HL-60 (cell line): ENCODE data around the gene PTPN11.
"Not testable (repeated sequence)": the region's sequence is repeated elsewhere in the genome, so short reads cannot be mapped to it uniquely, and the experiment has no call there.

ENCODE experiments used
- DNase-seq, 2 experiments: peaks; one replicate each; pipeline ENCODE4 v3.0.0-alpha.2; 2010 to 2020; ENCODE audit warnings: low read depth in 1 of 2, low spot score in 1 of 2
- H3K27ac ChIP-seq: fragments of 250-450 bp; sonication (Bioruptor Pico); replicated peaks from 2 replicates; pipeline ENCODE4 v1.5.1; 2020; ENCODE audit warnings: mild to moderate bottlenecking, moderate library complexity
- H3K27me3 ChIP-seq: fragments of 250-450 bp; sonication (Bioruptor Pico); 2 replicates; pipeline ENCODE4 v1.5.1; 2021; ENCODE audit warnings: mild to moderate bottlenecking, moderate library complexity; ENCODE audit not compliant: insufficient read depth, poor library complexity, severe bottlenecking
- H3K4me3 ChIP-seq: replicated peaks from 2 replicates; pipeline ENCODE4 v1.5.1; 2011; ENCODE audit warnings: mild to moderate bottlenecking, control low read depth, low read length; ENCODE audit not compliant: insufficient read depth
- CTCF ChIP-seq: IDR thresholded peaks from one replicate; pipeline ENCODE4 v1.5.1; 2011; ENCODE audit warnings: low read length, control low read depth, inconsistent platforms; ENCODE audit not compliant: insufficient read depth
- GABPA ChIP-seq: IDR thresholded peaks from 2 replicates; pipeline ENCODE4 v1.6.1; 2012; ENCODE audit warnings: low read depth
- POLR2AphosphoS5 ChIP-seq: IDR thresholded peaks from 2 replicates; pipeline ENCODE4 v1.6.1; 2012; ENCODE audit warnings: low read depth
- REST ChIP-seq: IDR thresholded peaks from 2 replicates; pipeline ENCODE4 v1.6.1; 2012; ENCODE audit warnings: low read depth; ENCODE audit not compliant: insufficient replicate concordance
- SPI1 ChIP-seq: IDR thresholded peaks from 2 replicates; pipeline ENCODE4 v1.6.1; 2012; ENCODE audit warnings: low read depth, mild to moderate bottlenecking, borderline replicate concordance

PTPN11 gene

GRCh38 chr12:112518365-112518735 lies 99.6 kb downstream of the PTPN11 start:
- TF ChIP-seq REST (no peak), SPI1 (no peak), POLR2AphosphoS5 (no peak), CTCF (no peak), GABPA (no peak)
- no peak for DNase-seq
- Histone ChIP-seq H3K4me3 (no peak overlapping the region), H3K27ac (no peak overlapping the region), H3K27me3 (no peaks in the 10 kb centered on the region)

- H3K27ac ChIP-seq, H3K4me3 ChIP-seq, H3K27me3 ChIP-seq, DNase-seq: not testable (repeated sequence)
Observed at GRCh38 chr12:112519841-112520340, 101.1 kb downstream of the PTPN11 start.

GRCh38 chr12:112523856-112524255 lies 105.1 kb downstream of the PTPN11 start:
- no peak for TF ChIP-seq REST
- TF ChIP-seq GABPA: no peak
- TF ChIP-seq POLR2AphosphoS5: no peak
- TF ChIP-seq SPI1: no peak
- no peak for TF ChIP-seq CTCF
- Histone ChIP-seq H3K27me3 (no peaks in the 10 kb centered on the region), H3K4me3 (no peak overlapping the region), H3K27ac (no peak overlapping the region)
- no peak for DNase-seq

- Histone ChIP-seq H3K27me3 (no peaks in the 10 kb centered on the region), H3K27ac (no peak overlapping the region), H3K4me3 (no peak overlapping the region)
- TF ChIP-seq SPI1: no peak
- TF ChIP-seq POLR2AphosphoS5: no peak
- no peak for TF ChIP-seq REST
- no peak for DNase-seq
Observed at GRCh38 chr12:112524269-112524668, 105.5 kb downstream of the PTPN11 start.
